IMR-90 (cell line): ENCODE results near the gene NHEJ1. TPM values are rescaled to one million over a fixed set of nuclear protein-coding genes. Genes with fewer than 3 reads are reported as not detected.

ENCODE experiments used
- ATAC-seq: fragments of 200-7000 bp; cut with Tn5 transposase; 2 replicates; pipeline ENCODE4 v1.9.1; 2020; ENCODE audit warnings: low read depth, mild to moderate bottlenecking, moderate library complexity
- BruUV-seq: library from RNA; stranded (reverse); fragments of 400-500 nt; replicated peaks from 2 replicates; lab custom pipeline; 2021; lab: Mats Ljungman, UMichigan
- CTCF ChIA-PET: fragments of 300-600 bp; formaldehyde crosslinking; extraction: SDS; loops from one replicate; lab custom pipeline; 2021; ENCODE audit warnings: antibody characterized with exemption; lab: Yijun Ruan, JAX
- POLR2A ChIA-PET: fragments of 300-600 bp; sonication (Branson Sonifier 250); formaldehyde crosslinking; loops from one replicate; lab custom pipeline; 2022; ENCODE audit warnings: antibody characterized with exemption; ENCODE audit not compliant: unreplicated experiment; lab: Charles Lee
- DNase-seq: peaks from one replicate; pipeline ENCODE4 v3.0.0; 2013
- H2AFZ ChIP-seq: replicated peaks from 2 replicates; pipeline ENCODE3; 2013; ENCODE audit warnings: low read length, mild to moderate bottlenecking; ENCODE audit not compliant: poor library complexity
- H2AK5ac ChIP-seq: 2 replicates; pipeline ENCODE4 v1.6.1; 2013; ENCODE audit warnings: low read depth, low read length, inconsistent platforms
- H2AK9ac ChIP-seq: replicated peaks from 2 replicates; pipeline ENCODE3; 2013; ENCODE audit warnings: mild to moderate bottlenecking, low read depth, low read length, moderate library complexity; ENCODE audit not compliant: poor library complexity
- H2BK120ac ChIP-seq: 2 replicates; pipeline ENCODE4 v1.6.1; 2013; ENCODE audit warnings: low read depth, low read length, inconsistent platforms
- H2BK15ac ChIP-seq: 3 replicates; pipeline ENCODE4 v1.6.1; 2013; ENCODE audit warnings: low read depth, low read length, inconsistent platforms
- H2BK20ac ChIP-seq: 2 replicates; pipeline ENCODE4 v1.6.1; 2013; ENCODE audit warnings: low read depth, mild to moderate bottlenecking, inconsistent platforms, low read length, moderate library complexity
- H2BK5ac ChIP-seq: 2 replicates; pipeline ENCODE4 v1.6.1; 2013; ENCODE audit warnings: mild to moderate bottlenecking, low read depth, low read length, inconsistent platforms; ENCODE audit not compliant: poor library complexity, severe bottlenecking
- H3K14ac ChIP-seq: replicated peaks from 2 replicates; pipeline ENCODE4 v1.6.1; 2013; ENCODE audit warnings: low read depth, low read length, inconsistent platforms
- H3K18ac ChIP-seq: 2 replicates; pipeline ENCODE4 v1.6.1; 2013; ENCODE audit warnings: low read depth, low read length, control low read depth
- H3K23ac ChIP-seq: 2 replicates; pipeline ENCODE4 v1.6.1; 2013; ENCODE audit warnings: low read depth, low read length, inconsistent platforms
- H3K27ac ChIP-seq: 2 replicates; pipeline ENCODE4 v1.5.1; 2013; ENCODE audit warnings: mild to moderate bottlenecking, control low read depth, low read length; ENCODE audit not compliant: insufficient read depth
- H3K27me3 ChIP-seq: 2 replicates; pipeline ENCODE4 v1.6.1; 2013; ENCODE audit warnings: low read length; ENCODE audit not compliant: control insufficient read depth, insufficient read depth
- H3K36me3 ChIP-seq: 2 replicates; pipeline ENCODE4 v1.6.1; 2013; ENCODE audit warnings: low read length, mixed read lengths; ENCODE audit not compliant: control insufficient read depth, insufficient read depth
- H3K4ac ChIP-seq: 2 replicates; pipeline ENCODE4 v1.6.1; 2013; ENCODE audit warnings: low read depth, low read length, inconsistent platforms
- H3K4me1 ChIP-seq: 2 replicates; pipeline ENCODE4 v1.6.1; 2013; ENCODE audit warnings: low read length, mixed read lengths; ENCODE audit not compliant: control insufficient read depth, insufficient read depth
- H3K4me2 ChIP-seq: 2 replicates; pipeline ENCODE4 v1.6.1; 2013; ENCODE audit warnings: low read depth, mild to moderate bottlenecking, control low read depth, low read length, moderate library complexity
- H3K4me3 ChIP-seq: 2 replicates; pipeline ENCODE4 v1.5.1; 2013; ENCODE audit warnings: low read depth, mild to moderate bottlenecking, control low read depth, low read length, moderate library complexity; ENCODE audit not compliant: insufficient read depth
- H3K56ac ChIP-seq: 2 replicates; pipeline ENCODE4 v1.6.1; 2013; ENCODE audit warnings: low read length, inconsistent platforms; ENCODE audit not compliant: insufficient read depth; ENCODE audit errors: extremely low read depth
- H3K79me1 ChIP-seq, 2 experiments: 2 replicates each; pipeline ENCODE4 v1.6.1; 2013; ENCODE audit warnings: low read length in 2 of 2, inconsistent platforms in 1 of 2, low read depth in 1 of 2
- H3K9ac ChIP-seq: 2 replicates; pipeline ENCODE4 v1.6.1; 2013; ENCODE audit warnings: low read depth, low read length, control low read depth
- H3K9me1 ChIP-seq: 2 replicates; pipeline ENCODE4 v1.6.1; 2013; ENCODE audit warnings: low read length, inconsistent platforms; ENCODE audit not compliant: insufficient read depth
- H3K9me3 ChIP-seq: 2 replicates; pipeline ENCODE4 v1.6.1; 2013; ENCODE audit warnings: low read length; ENCODE audit not compliant: control insufficient read depth, insufficient read depth
- H4K20me1 ChIP-seq: 2 replicates; pipeline ENCODE4 v1.6.1; 2013; ENCODE audit warnings: low read length, inconsistent platforms; ENCODE audit not compliant: insufficient read depth
- H4K5ac ChIP-seq: 2 replicates; pipeline ENCODE4 v1.6.1; 2013; ENCODE audit warnings: mild to moderate bottlenecking, low read depth, low read length, control low read depth
- H4K8ac ChIP-seq, 2 experiments: 2 replicates each; pipeline ENCODE4 v1.6.1; 2013; ENCODE audit warnings: low read depth in 2 of 2, low read length in 2 of 2, control low read depth in 1 of 2, inconsistent platforms in 1 of 2
- H4K91ac ChIP-seq: 2 replicates; pipeline ENCODE4 v1.6.1; 2013; ENCODE audit warnings: low read depth, low read length, inconsistent platforms; ENCODE audit not compliant: insufficient read depth
- BHLHE40 ChIP-seq: fragments of 150-350 bp; IDR thresholded peaks from 2 replicates; pipeline ENCODE4 v1.6.1; 2016; ENCODE audit warnings: mild to moderate bottlenecking, low read depth, low read length
- CHD1 ChIP-seq: IDR thresholded peaks from 2 replicates; pipeline ENCODE4 v1.6.1; 2012; ENCODE audit warnings: low read depth, low read length, improper control_type of control experiment
- FOS ChIP-seq: fragments of 150-350 bp; IDR thresholded peaks from 2 replicates; pipeline ENCODE4 v1.6.1; 2016; ENCODE audit warnings: low read depth, low read length
- MAFK ChIP-seq: IDR thresholded peaks from 2 replicates; pipeline ENCODE4 v1.6.1; 2012; ENCODE audit warnings: low read depth, low read length, improper control_type of control experiment
- MAZ ChIP-seq: IDR thresholded peaks from 2 replicates; pipeline ENCODE4 v1.6.1; 2012; ENCODE audit warnings: low read depth, mild to moderate bottlenecking, low read length, improper control_type of control experiment, moderate library complexity, borderline replicate concordance
- MXI1 ChIP-seq: IDR thresholded peaks from 2 replicates; pipeline ENCODE4 v1.6.1; 2012; ENCODE audit warnings: low read depth, mild to moderate bottlenecking, low read length, moderate library complexity, borderline replicate concordance
- RAD21 ChIP-seq: IDR thresholded peaks from 2 replicates; pipeline ENCODE4 v1.6.1; 2012; ENCODE audit warnings: low read length, improper control_type of control experiment
- RFX5 ChIP-seq: IDR thresholded peaks from 2 replicates; pipeline ENCODE4 v1.8.0; 2012; ENCODE audit warnings: low read depth, mild to moderate bottlenecking, low read length, moderate library complexity
- SMC3 ChIP-seq: fragments of 150-350 bp; IDR thresholded peaks from 2 replicates; pipeline ENCODE4 v1.6.1; 2016; ENCODE audit warnings: low read depth, mild to moderate bottlenecking, antibody characterized with exemption, low read length, moderate library complexity
- WGBS, 2 experiments: methylation state at CpG; one replicate each; pipeline versions ENCODE4 v1.1.5 to v1.1.7; 2013; ENCODE audit warnings: missing lambda C conversion rate in 2 of 2; ENCODE audit not compliant: insufficient read length in 1 of 2; ENCODE audit errors: extremely low coverage in 2 of 2; 5-methylcytosine and 5-hydroxymethylcytosine counted together
- dilution Hi-C: fragments of 300-500 bp; cut with HindIII; formaldehyde crosslinking; loops from one replicate; pipeline ENCODE4 v1.14.3; 2018; ENCODE audit warnings: low sequenced_read_pairs; ENCODE audit not compliant: unreplicated experiment
- in situ Hi-C: fragments of 300-500 bp; cut with MboI; formaldehyde crosslinking; loops from 3 replicates; pipeline ENCODE4 v1.14.3; 2019; ENCODE audit warnings: low sequenced_read_pairs, inconsistent platforms, mixed read lengths
- intact Hi-C: fragments of 100-400 bp; cut with micrococcal nuclease; formaldehyde crosslinking; loops from 2 replicates; pipeline ENCODE4 v1.10.0; 2022
- polyA plus RNA-seq, 3 experiments: library from polyadenylated mRNA; depleted of rRNA; stranded (reverse); fragments of >200 nt; gene quantifications; 2 replicates each; pipeline ENCODE4 v1.2.3, GENCODE V29; 2012; ENCODE audit warnings: low replicate concordance in 1 of 3
- total RNA-seq: library from RNA; depleted of rRNA; stranded (reverse); fragments of >200 nt; gene quantifications from 2 replicates; pipeline ENCODE4 v1.2.3, GENCODE V29; 2012
- TF ChIP-seq, protein P1 (sequence below): fragments of 150-350 bp; IDR thresholded peaks from 2 replicates; pipeline ENCODE4 v1.6.1; 2017; ENCODE audit warnings: mild to moderate bottlenecking, antibody characterized with exemption, low read length, low read depth
- TF ChIP-seq, protein P2 (sequence below): fragments of 150-350 bp; IDR thresholded peaks from 2 replicates; pipeline ENCODE4 v1.6.1; 2016; ENCODE audit warnings: low read depth, mild to moderate bottlenecking, low read length, moderate library complexity, borderline replicate concordance

Gene NHEJ1
- total and polyA plus RNA-seq, 2 of the 4 experiments (the other 2 are of a cell fraction) = 12.5 to 23.1 TPM

DNA sequence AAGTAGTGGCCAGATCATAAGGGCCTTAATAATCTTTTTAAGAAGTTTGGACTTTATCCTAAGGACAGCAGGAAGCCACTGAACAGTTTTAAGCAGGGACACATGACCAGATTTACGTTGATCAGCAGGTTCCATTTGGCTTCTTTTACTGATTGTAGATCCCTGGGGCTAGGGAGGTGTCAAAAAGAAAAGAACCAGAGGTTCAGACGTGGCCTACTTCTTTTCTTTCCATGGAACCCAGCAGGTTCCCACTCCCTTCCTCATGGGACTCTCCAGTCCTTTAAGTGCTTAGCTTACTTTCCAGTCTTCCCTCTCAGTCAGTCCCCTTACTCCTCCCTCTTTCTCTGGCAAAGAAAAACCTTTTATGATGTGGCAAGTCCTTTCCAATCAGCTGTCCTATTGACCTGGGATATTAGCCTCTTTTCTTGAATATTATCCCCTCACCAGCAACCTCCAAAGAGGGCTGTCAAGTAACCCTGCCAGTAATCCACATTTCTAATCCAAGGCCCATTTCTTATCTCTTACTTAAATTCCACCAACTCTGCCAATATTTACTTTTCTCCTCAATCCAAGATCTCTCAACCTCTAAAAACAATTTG, 33.5 kb downstream of the NHEJ1 start:
- Histone ChIP-seq H3K4ac (no peak overlapping the region), H3K14ac (no peak overlapping the region), H3K4me2 (no peak overlapping the region), H4K5ac (no peak overlapping the region), H3K9me3 (no peaks in the 10 kb centered on the region), H3K18ac (no peak overlapping the region), H3K4me3 (no peak overlapping the region), H3K9ac (no peak overlapping the region), H3K36me3 (no peaks in the 10 kb centered on the region), H2AK5ac (no peak overlapping the region), H4K20me1 (no peaks in the 10 kb centered on the region), H2BK20ac (no peak overlapping the region), H3K9me1 (peaks cover 9% of the 10 kb centered on the region), H2BK15ac (no peak overlapping the region), H2BK5ac (no peak overlapping the region), H3K4me1 (peaks cover 12% of the 10 kb centered on the region), H3K27me3 (no peaks in the 10 kb centered on the region), H2AFZ (no peak overlapping the region), H4K8ac (no peak overlapping the region), H2AK9ac (no peak overlapping the region), H3K56ac (no peak overlapping the region), H4K91ac (no peak overlapping the region), H3K27ac (no peak overlapping the region), H3K79me1 (no peaks in the 10 kb centered on the region; a peak in 1 of 4 replicates), H2BK120ac (no peak overlapping the region), H3K23ac (no peak overlapping the region)
- POLR2A ChIA-PET = no interaction called here
- TF ChIP-seq, protein P1, sequence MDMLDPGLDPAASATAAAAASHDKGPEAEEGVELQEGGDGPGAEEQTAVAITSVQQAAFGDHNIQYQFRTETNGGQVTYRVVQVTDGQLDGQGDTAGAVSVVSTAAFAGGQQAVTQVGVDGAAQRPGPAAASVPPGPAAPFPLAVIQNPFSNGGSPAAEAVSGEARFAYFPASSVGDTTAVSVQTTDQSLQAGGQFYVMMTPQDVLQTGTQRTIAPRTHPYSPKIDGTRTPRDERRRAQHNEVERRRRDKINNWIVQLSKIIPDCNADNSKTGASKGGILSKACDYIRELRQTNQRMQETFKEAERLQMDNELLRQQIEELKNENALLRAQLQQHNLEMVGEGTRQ = no peak
- TF ChIP-seq RAD21 (no peak), FOS (no peak), MXI1 (no peak), RFX5 (no peak), SMC3 (no peak), MAZ (no peak), MAFK (no peak), CHD1 (no peak), BHLHE40 (no peak)
- TF ChIP-seq, protein P2, sequence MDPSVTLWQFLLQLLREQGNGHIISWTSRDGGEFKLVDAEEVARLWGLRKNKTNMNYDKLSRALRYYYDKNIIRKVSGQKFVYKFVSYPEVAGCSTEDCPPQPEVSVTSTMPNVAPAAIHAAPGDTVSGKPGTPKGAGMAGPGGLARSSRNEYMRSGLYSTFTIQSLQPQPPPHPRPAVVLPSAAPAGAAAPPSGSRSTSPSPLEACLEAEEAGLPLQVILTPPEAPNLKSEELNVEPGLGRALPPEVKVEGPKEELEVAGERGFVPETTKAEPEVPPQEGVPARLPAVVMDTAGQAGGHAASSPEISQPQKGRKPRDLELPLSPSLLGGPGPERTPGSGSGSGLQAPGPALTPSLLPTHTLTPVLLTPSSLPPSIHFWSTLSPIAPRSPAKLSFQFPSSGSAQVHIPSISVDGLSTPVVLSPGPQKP = no peak
- no CpG with 5 or more reads among the region's 2 CpGs for WGBS, 2 experiments
- intact Hi-C loops = no loop called here
- no TSS peak for BruUV-seq
- CTCF ChIA-PET = no interaction called here
- ATAC-seq (no peak), DNase-seq (no peak)
- dilution Hi-C loops = no loop called here
- in situ Hi-C loops = no loop called here
